HepG2 (cell line): ENCODE measurements around the gene C10orf67.

ENCODE experiments used
- BRCA1 ChIP-seq: sonication (generic); formaldehyde crosslinking; IDR thresholded peaks from 2 replicates; pipeline ENCODE4 v1.4.0; 2020; ENCODE audit warnings: missing genetic modification reagents
- ESRRA ChIP-seq: sonication (generic); formaldehyde crosslinking; IDR thresholded peaks from 2 replicates; pipeline ENCODE4 v1.5.1; 2020; ENCODE audit warnings: mild to moderate bottlenecking, low read depth, missing genetic modification reagents
- EZH2 ChIP-seq: conservative IDR thresholded peaks from 2 replicates; pipeline ENCODE4 v1.6.1; 2012; ENCODE audit warnings: mild to moderate bottlenecking, low read depth, low read length, moderate library complexity
- KAT7 ChIP-seq: IDR thresholded peaks from 2 replicates; pipeline ENCODE4 v1.6.1; 2018; ENCODE audit warnings: borderline replicate concordance, missing compliant biosample characterization
- NCOR1 ChIP-seq: fragments of 200-600 bp; sonication (generic); IDR thresholded peaks from 2 replicates; pipeline ENCODE4 v1.7.0; 2017; ENCODE audit warnings: antibody characterized with exemption, low read length, borderline replicate concordance
- SMC3 ChIP-seq: IDR thresholded peaks from 2 replicates; pipeline ENCODE4 v1.6.1; 2011; ENCODE audit warnings: low read length, improper control_type of control experiment
- ZBTB7B ChIP-seq: sonication (generic); formaldehyde crosslinking; IDR thresholded peaks from 2 replicates; pipeline ENCODE4 v1.4.0; 2020; ENCODE audit warnings: missing genetic modification reagents
- ZKSCAN5 ChIP-seq: sonication (generic); formaldehyde crosslinking; IDR thresholded peaks from 2 replicates; pipeline ENCODE4 v1.5.1; 2020; ENCODE audit warnings: mild to moderate bottlenecking, missing genetic modification reagents
- ZNF121 ChIP-seq: sonication (generic); formaldehyde crosslinking; IDR thresholded peaks from 2 replicates; pipeline ENCODE4 v1.5.0; 2020; ENCODE audit warnings: mild to moderate bottlenecking, missing genetic modification reagents
- ZNF20 ChIP-seq: sonication (generic); formaldehyde crosslinking; IDR thresholded peaks from 2 replicates; pipeline ENCODE4 v1.4.0; 2020; ENCODE audit warnings: mild to moderate bottlenecking, moderate library complexity, missing genetic modification reagents
- ZNF569 ChIP-seq: sonication (generic); formaldehyde crosslinking; IDR thresholded peaks from 2 replicates; pipeline ENCODE4 v1.5.0; 2020; ENCODE audit warnings: mild to moderate bottlenecking, missing genetic modification reagents, moderate library complexity, borderline replicate concordance
- TF ChIP-seq, protein P1 (sequence below): sonication (generic); formaldehyde crosslinking; IDR thresholded peaks from 2 replicates; pipeline ENCODE4 v1.5.0; 2020; ENCODE audit warnings: mild to moderate bottlenecking, missing genetic modification reagents
- TF ChIP-seq, protein P2 (sequence below): sonication (generic); formaldehyde crosslinking; IDR thresholded peaks from 2 replicates; pipeline ENCODE4 v1.8.1; 2023; ENCODE audit warnings: mild to moderate bottlenecking, moderate library complexity, missing genetic modification reagents
- TF ChIP-seq, protein P3 (sequence below): sonication (generic); formaldehyde crosslinking; IDR thresholded peaks from 2 replicates; pipeline ENCODE4 v1.5.0; 2020; ENCODE audit warnings: mild to moderate bottlenecking, missing genetic modification reagents, moderate library complexity

DNA sequence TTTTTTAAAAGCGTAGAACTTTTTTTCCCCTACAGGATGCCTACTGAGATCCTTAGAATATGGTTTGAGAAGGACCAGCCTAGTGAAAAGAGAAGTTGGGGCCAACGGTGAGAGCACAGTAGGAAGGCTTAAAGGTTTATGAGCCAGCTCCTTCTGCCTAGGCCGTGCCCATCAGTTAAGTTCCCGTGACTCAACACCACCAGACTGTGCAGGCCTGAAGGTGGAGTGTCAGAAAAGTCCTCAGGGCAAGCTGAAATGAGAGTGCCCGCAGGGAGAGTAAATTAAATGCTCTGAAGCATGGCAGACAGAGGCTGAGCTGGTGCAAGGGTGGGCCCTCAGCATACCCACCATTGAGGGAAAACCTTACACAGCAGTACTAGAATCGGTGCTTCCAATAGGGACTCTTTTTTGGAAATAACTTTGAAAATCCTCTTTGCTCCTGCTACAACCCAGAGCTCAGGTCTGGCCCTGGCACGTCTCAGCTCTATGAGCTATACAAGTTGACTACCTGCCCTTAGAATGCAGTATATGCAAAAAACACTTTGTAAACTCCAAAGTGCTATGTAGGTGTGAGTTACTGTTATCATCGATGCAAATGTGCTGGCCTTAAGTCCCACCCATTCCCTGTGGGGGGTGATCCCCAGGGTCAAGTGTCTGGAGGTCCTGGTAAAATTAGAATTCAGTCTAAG lies 15.2 kb upstream of the C10orf67 start:
- TF ChIP-seq, protein P1, sequence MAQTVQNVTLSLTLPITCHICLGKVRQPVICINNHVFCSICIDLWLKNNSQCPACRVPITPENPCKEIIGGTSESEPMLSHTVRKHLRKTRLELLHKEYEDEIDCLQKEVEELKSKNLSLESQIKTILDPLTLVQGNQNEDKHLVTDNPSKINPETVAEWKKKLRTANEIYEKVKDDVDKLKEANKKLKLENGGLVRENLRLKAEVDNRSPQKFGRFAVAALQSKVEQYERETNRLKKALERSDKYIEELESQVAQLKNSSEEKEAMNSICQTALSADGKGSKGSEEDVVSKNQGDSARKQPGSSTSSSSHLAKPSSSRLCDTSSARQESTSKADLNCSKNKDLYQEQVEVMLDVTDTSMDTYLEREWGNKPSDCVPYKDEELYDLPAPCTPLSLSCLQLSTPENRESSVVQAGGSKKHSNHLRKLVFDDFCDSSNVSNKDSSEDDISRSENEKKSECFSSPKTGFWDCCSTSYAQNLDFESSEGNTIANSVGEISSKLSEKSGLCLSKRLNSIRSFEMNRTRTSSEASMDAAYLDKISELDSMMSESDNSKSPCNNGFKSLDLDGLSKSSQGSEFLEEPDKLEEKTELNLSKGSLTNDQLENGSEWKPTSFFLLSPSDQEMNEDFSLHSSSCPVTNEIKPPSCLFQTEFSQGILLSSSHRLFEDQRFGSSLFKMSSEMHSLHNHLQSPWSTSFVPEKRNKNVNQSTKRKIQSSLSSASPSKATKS (CRISPR knock-in tag): no peak
- TF ChIP-seq ZKSCAN5 (CRISPR knock-in tag) (no peak), KAT7 (CRISPR knock-in tag) (no peak), ZNF121 (CRISPR knock-in tag) (no peak), ESRRA (CRISPR knock-in tag) (no peak), ZNF569 (no peak), BRCA1 (CRISPR knock-in tag) (no peak), SMC3 (no peak), EZH2 (no peak), NCOR1 (no peak), ZNF20 (no peak), ZBTB7B (CRISPR knock-in tag) (no peak)
- TF ChIP-seq, protein P2, sequence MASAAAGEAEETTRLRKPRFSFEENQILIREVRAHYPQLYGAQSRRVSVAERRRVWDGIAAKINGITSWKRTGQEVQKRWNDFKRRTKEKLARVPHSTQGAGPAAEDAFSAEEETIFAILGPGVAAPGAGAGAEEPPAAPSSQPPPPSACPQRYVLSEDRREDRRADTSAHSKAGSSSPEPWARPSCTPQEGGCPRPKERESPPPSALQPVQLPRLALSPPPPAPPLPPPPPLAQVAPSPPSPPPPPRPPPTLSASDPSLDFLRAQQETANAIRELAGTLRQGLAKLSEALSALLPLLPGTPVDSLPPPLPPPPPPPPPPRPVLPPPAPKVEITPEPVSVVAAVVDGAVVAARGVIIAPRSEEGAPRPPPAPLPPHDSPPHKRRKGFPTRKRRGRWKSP: no peak
- TF ChIP-seq, protein P3, sequence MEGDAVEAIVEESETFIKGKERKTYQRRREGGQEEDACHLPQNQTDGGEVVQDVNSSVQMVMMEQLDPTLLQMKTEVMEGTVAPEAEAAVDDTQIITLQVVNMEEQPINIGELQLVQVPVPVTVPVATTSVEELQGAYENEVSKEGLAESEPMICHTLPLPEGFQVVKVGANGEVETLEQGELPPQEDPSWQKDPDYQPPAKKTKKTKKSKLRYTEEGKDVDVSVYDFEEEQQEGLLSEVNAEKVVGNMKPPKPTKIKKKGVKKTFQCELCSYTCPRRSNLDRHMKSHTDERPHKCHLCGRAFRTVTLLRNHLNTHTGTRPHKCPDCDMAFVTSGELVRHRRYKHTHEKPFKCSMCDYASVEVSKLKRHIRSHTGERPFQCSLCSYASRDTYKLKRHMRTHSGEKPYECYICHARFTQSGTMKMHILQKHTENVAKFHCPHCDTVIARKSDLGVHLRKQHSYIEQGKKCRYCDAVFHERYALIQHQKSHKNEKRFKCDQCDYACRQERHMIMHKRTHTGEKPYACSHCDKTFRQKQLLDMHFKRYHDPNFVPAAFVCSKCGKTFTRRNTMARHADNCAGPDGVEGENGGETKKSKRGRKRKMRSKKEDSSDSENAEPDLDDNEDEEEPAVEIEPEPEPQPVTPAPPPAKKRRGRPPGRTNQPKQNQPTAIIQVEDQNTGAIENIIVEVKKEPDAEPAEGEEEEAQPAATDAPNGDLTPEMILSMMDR (CRISPR knock-in tag): no peak
